Measurements from ENCODE around the gene ADAMTSL1. TPM values are rescaled to one million over a fixed set of nuclear protein-coding genes. Genes with fewer than 3 reads are reported as not detected.

Gene ADAMTSL1
- total and polyA plus RNA-seq, 2 of the 8 experiments (the other 6 are each of a cell fraction or from before 2014, with no cell fraction given) = 0.84 to 1.1 TPM

GRCh38 chr9:18472435-18472834 is 1.5 kb upstream of the ADAMTSL1 start:
- Histone ChIP-seq H4K5ac (ENCODE audit: insufficient read length, low read depth, low read length) (no peak overlapping the region), H3K18ac (ENCODE audit: extremely low read depth, low read length) (no peak overlapping the region), H3K27ac (ENCODE audit: low read depth, low read length) (no peak overlapping the region), H3K9ac (replicated peaks in 1 of 4; ENCODE audit: extremely low read depth in 1 of 4, low read depth in 3 of 4, low read length in 3 of 4) (no peak overlapping the region), H2AK5ac (ENCODE audit: low read depth, low read length) (no peak overlapping the region), H3K9me3 (ENCODE audit: insufficient read depth in 2 of 2, low read depth in 1 of 2, low read length in 1 of 2) (peaks cover 3% of the 10 kb centered on the region in 2 experiments; a peak in 1 of 4 replicates), H2BK12ac (ENCODE audit: low read depth, low read length) (no peak overlapping the region), H4K8ac (ENCODE audit: extremely low read depth, insufficient read depth, low read length) (no peak overlapping the region), H2BK20ac (ENCODE audit: low read length) (no peak overlapping the region), H3K4me2 (ENCODE audit: insufficient read depth in 1 of 2, low read depth in 2 of 2, low read length in 2 of 2) (peak overlapping the region in 1 of 2 experiments; percentile 78; a peak in 1 of 4 replicates), H2BK5ac (ENCODE audit: low read depth, low read length) (no peak overlapping the region), H2BK15ac (ENCODE audit: low read length) (no peak overlapping the region), H3K4me1 (replicated peaks in 1 of 4; ENCODE audit: control insufficient read depth in 3 of 4, insufficient read depth in 4 of 4, low read length in 3 of 4) (peaks cover 5 to 11% (median 7%) of the 10 kb centered on the region in 4 experiments; a peak in 6 of 7 replicates), H4K20me1 (replicated peaks in 1 of 2; ENCODE audit: control insufficient read depth in 1 of 2, insufficient read depth in 2 of 2, low read length in 2 of 2) (no peaks in the 10 kb centered on the region), H3K4ac (replicated peaks; ENCODE audit: insufficient read length, low read depth, low read length) (no peak overlapping the region), H3K4me3 (ENCODE audit: extremely low read depth in 1 of 4, insufficient read depth in 2 of 4, low read depth in 3 of 4, low read length in 4 of 4) (no peak overlapping the region; a peak in 1 of 8 replicates), H3K23me2 (ENCODE audit: low read depth, low read length) (peaks cover 5% of the 10 kb centered on the region; the same call in 1 of the 2 replicates), H3K56ac (replicated peaks; ENCODE audit: insufficient read length, low read depth, low read length) (no peak overlapping the region), H3K14ac (ENCODE audit: insufficient read length) (no peak overlapping the region), H2AFZ (ENCODE audit: low read length) (no peak overlapping the region), H2BK120ac (replicated peaks; ENCODE audit: low read depth, low read length) (no peak overlapping the region), H3K27me3 (replicated peaks in 1 of 4; ENCODE audit: control insufficient read depth in 3 of 4, extremely low read depth in 1 of 4, insufficient read depth in 3 of 4, low read length in 3 of 4) (no peaks in the 10 kb centered on the region), H3K79me2 (ENCODE audit: control insufficient read depth in 1 of 2, insufficient read depth in 2 of 2, low read length in 2 of 2) (no peaks in the 10 kb centered on the region), H3K23ac (ENCODE audit: insufficient read length) (no peak overlapping the region), H3K36me3 (ENCODE audit: control insufficient read depth in 2 of 4, insufficient read depth in 4 of 4, low read length in 3 of 4) (peaks cover 0 to 2% (median 0%) of the 10 kb centered on the region in 4 experiments; a peak in 1 of 8 replicates), H4K91ac (replicated peaks; ENCODE audit: insufficient read length, low read length) (no peak overlapping the region), H3K79me1 (ENCODE audit: low read depth, low read length) (no peaks in the 10 kb centered on the region)
- FAIRE-seq = no peak
- POLR2A ChIA-PET (ENCODE audit: partially characterized antibody) = no interaction called here
- 79% methylated on average over 3 of the region's 3 CpGs; no CpG with 5 or more reads in 1 of the 2 experiments for WGBS, 2 experiments (ENCODE audit: extremely low coverage in 1 of 2, insufficient coverage in 1 of 2, insufficient read length in 1 of 2, insufficient replicate concordance in 2 of 2, low coverage in 1 of 2, low lambda C conversion rate in 2 of 2, missing lambda C conversion rate in 1 of 2)
- no peak for DNase-seq (ENCODE audit: low read depth in 1 of 2, low spot score in 2 of 2)
- CTCF ChIA-PET (ENCODE audit: partially characterized antibody) = interaction anchor here (0.8 to 1.4 kb wide), 3 partner anchors 13 to 217 kb away, joined by 3 read pairs; no protein-coding TSS in a partner anchor
- no peak for TF ChIP-seq CHD2 (IDR thresholded peaks at IDR 0.05; ENCODE audit: low read length)
- TF ChIP-seq NANOG (IDR thresholded peaks at IDR 0.05; ENCODE audit: insufficient read depth, low read depth, low read length, poor library complexity, severe bottlenecking) = no peak
- TF ChIP-seq EZH2 (IDR thresholded peaks at IDR 0.05; ENCODE audit: low read depth, low read length, severe bottlenecking) = no peak
- TF ChIP-seq CREB1 (IDR thresholded peaks at IDR 0.05) = no peak
- no peak for TF ChIP-seq CHD1 (IDR thresholded peaks at IDR 0.05; ENCODE audit: low read depth, low read length)
- TF ChIP-seq BACH1 (IDR thresholded peaks at IDR 0.05; ENCODE audit: low read length) = no peak
- TF ChIP-seq SIRT6 (IDR thresholded peaks at IDR 0.05; ENCODE audit: low read length) = no peak
- no peak for TF ChIP-seq HDAC2 (IDR thresholded peaks at IDR 0.05; ENCODE audit: borderline replicate concordance in 1 of 2, low read depth in 2 of 2, low read length in 2 of 2)
- no peak for TF ChIP-seq KDM5A (IDR thresholded peaks at IDR 0.05; ENCODE audit: low read length)
- no peak for TF ChIP-seq GABPA (IDR thresholded peaks at IDR 0.05; ENCODE audit: borderline replicate concordance, insufficient read depth, low read length)
- TF ChIP-seq PHF8 (conservative IDR thresholded peaks at IDR 0.05; ENCODE audit: low read depth, low read length) = no peak
- no peak for TF ChIP-seq SIX5 (IDR thresholded peaks at IDR 0.05; ENCODE audit: low read depth, low read length)
- TF ChIP-seq SP1 (IDR thresholded peaks at IDR 0.05; ENCODE audit: low read depth, low read length) = no peak
- no peak for TF ChIP-seq SAP30 (IDR thresholded peaks at IDR 0.05; ENCODE audit: insufficient read depth, insufficient replicate concordance, low read length)
- TF ChIP-seq TCF12 (IDR thresholded peaks at IDR 0.05; ENCODE audit: low read depth, low read length) = no peak

Data from H1 (cell line).